Ramos (cell line): ENCODE results near the gene TSPAN11.

Experiments
- in situ Hi-C: fragments of 300-500 bp; cut with MboI; formaldehyde crosslinking; loops from one replicate; pipeline ENCODE4 v1.14.3; 2022; ENCODE audit warnings: low sequenced_read_pairs; ENCODE audit not compliant: unreplicated experiment

Gene TSPAN11

GRCh38 chr12:30976206-30976605, 49.7 kb downstream of the TSPAN11 start:
- in situ Hi-C loops, result no loop called here

- in situ Hi-C loops, result no loop called here
These were observed 50.6 kb downstream of the TSPAN11 start for GRCh38 chr12:30977124-30977523.

GRCh38 chr12:30977537-30978349, 51.2 kb downstream of the TSPAN11 start:
- in situ Hi-C loops, result no loop called here

GRCh38 chr12:30978639-30979038, 52.1 kb downstream of the TSPAN11 start:
- in situ Hi-C loops, result no loop called here

- in situ Hi-C loops, result loop anchor here (10.0 kb wide), 1 partner anchor 105 kb away; no protein-coding TSS in a partner anchor
These were observed 53.1 kb downstream of the TSPAN11 start for GRCh38 chr12:30979371-30980259.

- in situ Hi-C loops, result loop anchor here (10.0 kb wide), 1 partner anchor 106 kb away; no protein-coding TSS in a partner anchor
These were observed 54.6 kb downstream of the TSPAN11 start for GRCh38 chr12:30980955-30981662.

- in situ Hi-C loops, result loop anchor here (10.0 kb wide), 1 partner anchor 108 kb away; no protein-coding TSS in a partner anchor
These were observed 55.9 kb downstream of the TSPAN11 start for GRCh38 chr12:30982413-30982812.

- in situ Hi-C loops, result loop anchor here (10.0 kb wide), 1 partner anchor 111 kb away; no protein-coding TSS in a partner anchor
These were observed 59.4 kb downstream of the TSPAN11 start for GRCh38 chr12:30985814-30986452.

GRCh38 chr12:30988086-30988485, 61.5 kb downstream of the TSPAN11 start:
- in situ Hi-C loops, result loop anchor here (10.0 kb wide), 1 partner anchor 113 kb away; no protein-coding TSS in a partner anchor

- in situ Hi-C loops, result loop anchor here (10.0 kb wide), 1 partner anchor 114 kb away; no protein-coding TSS in a partner anchor
These were observed 62.2 kb downstream of the TSPAN11 start for GRCh38 chr12:30988646-30989286.

GRCh38 chr12:30989754-30990153, 63.2 kb downstream of the TSPAN11 start:
- in situ Hi-C loops, result loop anchor here (10.0 kb wide), 1 partner anchor 115 kb away; no protein-coding TSS in a partner anchor

GRCh38 chr12:30990316-30990715, 63.8 kb downstream of the TSPAN11 start:
- in situ Hi-C loops, result no loop called here

- in situ Hi-C loops, result no loop called here
These were observed 64.2 kb downstream of the TSPAN11 start for GRCh38 chr12:30990776-30991175.

- in situ Hi-C loops, result no loop called here
These were observed 64.9 kb downstream of the TSPAN11 start for GRCh38 chr12:30991466-30991865.

- in situ Hi-C loops, result no loop called here
These were observed 65.8 kb downstream of the TSPAN11 start for GRCh38 chr12:30992381-30992780.

- in situ Hi-C loops, result no loop called here
These were observed 67.2 kb downstream of the TSPAN11 start for GRCh38 chr12:30993766-30994165.

- in situ Hi-C loops, result no loop called here
These were observed 67.7 kb downstream of the TSPAN11 start for GRCh38 chr12:30994274-30994673.

- in situ Hi-C loops, result no loop called here
These were observed 69.7 kb downstream of the TSPAN11 start for GRCh38 chr12:30996255-30996654.

- in situ Hi-C loops, result no loop called here
These were observed 70.2 kb downstream of the TSPAN11 start for GRCh38 chr12:30996752-30997151.
